Right lobe of liver (tissue), 6 donors: Measurements from ENCODE around the gene DVL1. TPM values are rescaled to one million over a fixed set of nuclear protein-coding genes. Genes with fewer than 3 reads are reported as not detected.

ENCODE experiments used
- ATAC-seq, 4 donors: fragments of 200-7000 bp; cut with Tn5 transposase; one replicate each; pipeline ENCODE4 v1.9.1; 2020; ENCODE audit warnings: mild to moderate bottlenecking in 4 of 4, moderate library complexity in 4 of 4
- DNase-seq, 3 donors: peaks; one replicate each; pipeline ENCODE4 v3.0.0-alpha.2; 2020
- H3K27ac ChIP-seq, 3 donors: fragments of 200-600 bp; one replicate each; pipeline ENCODE4 v1.8.0; 2022
- H3K27me3 ChIP-seq, 2 donors: fragments of 200-600 bp; one replicate each; pipeline ENCODE4 v1.8.0; 2022
- H3K36me3 ChIP-seq, 4 donors: fragments of 200-600 bp; sonication (generic) in 1 of 4; one replicate each; pipeline versions ENCODE4 v1.5.1 to v1.8.0; 2017 to 2022; ENCODE audit warnings: control low read depth in 1 of 4
- H3K4me1 ChIP-seq, 4 donors: fragments of 200-600 bp; sonication (generic) in 1 of 4; one replicate each; pipeline versions ENCODE4 v1.5.1 to v1.8.0; 2017 to 2022; ENCODE audit warnings: control low read depth in 1 of 4
- H3K4me3 ChIP-seq, 3 donors: fragments of 200-600 bp; one replicate each; pipeline ENCODE4 v1.8.0; 2022
- H3K9me3 ChIP-seq, 4 donors: fragments of 200-600 bp; sonication (generic) in 1 of 4; one replicate each; pipeline versions ENCODE4 v1.5.1 to v1.8.0; 2017 to 2022; ENCODE audit warnings: control low read depth in 1 of 4
- CTCF ChIP-seq, 4 donors: fragments of 200-600 bp in 3 of 4; fragments of 450-650 bp in 1 of 4; IDR thresholded peaks; one replicate each; pipeline versions ENCODE4 v1.5.1 to v1.8.0; 2016 to 2022; ENCODE audit warnings: antibody characterized with exemption in 4 of 4, mild to moderate bottlenecking in 2 of 4
- POLR2A ChIP-seq: fragments of 450-650 bp; IDR thresholded peaks from one replicate; pipeline ENCODE4 v1.6.1; 2017; ENCODE audit warnings: antibody characterized with exemption, mild to moderate bottlenecking
- WGBS: methylation state at CpG from one replicate; pipeline ENCODE4 v1.1.6; 2018; ENCODE audit warnings: low coverage, low lambda C conversion rate; ENCODE audit not compliant: insufficient coverage; ENCODE audit errors: missing lambda C conversion rate; 5-methylcytosine and 5-hydroxymethylcytosine counted together
- intact Hi-C, 2 donors: fragments of 100-400 bp; cut with DNase I; formaldehyde crosslinking; loops; one replicate each; pipeline versions ENCODE4 v1.11.2 to v1.14.1; 2022
- total RNA-seq, 6 experiments: library from RNA; depleted of rRNA in 2 of 6; stranded (reverse); fragments of >200 nt in 2 of 6; fragmentation: NEBNext Ultra II Directional in 3 of 6; extraction: Animal tissue kit (Norgen Biotek cat#: 25700) in 3 of 6; gene quantifications; one replicate each; pipeline versions ENCODE4 v1.1.0 to v1.2.4, GENCODE V29; 2016 to 2023
- donor health status: DM: no; HTN: yes; CAD: no.
- donor health status: DM: no; HTN: no; CAD: no.
- donor health status: DM: no; HTN: no; CAD: no.
- donor health status: DM: no; HTN: yes; CAD: no.
- donor health status: DM: no; HTN: yes; CAD: no.

DVL1 gene
- total RNA-seq, 6 experiments from 2014 or later = 32.7 to 54.6 (median 41.2) TPM

GRCh38 chr1:1340185-1340584 is 9.0 kb downstream of the DVL1 start:
- H3K9me3 ChIP-seq = no peaks in the 10 kb centered on the region
- WGBS = 90% methylated on average over 10 of the region's 23 CpGs
- peaks cover 0 to 18% (median 2%) of the 10 kb centered on the region in 4 donors for H3K36me3 ChIP-seq
- no peak overlapping the region for H3K27ac ChIP-seq
- no peaks in the 10 kb centered on the region for H3K27me3 ChIP-seq
- peaks cover 0 to 21% (median 12%) of the 10 kb centered on the region in 4 donors for H3K4me1 ChIP-seq
- DNase-seq (no peak), ATAC-seq (no peak)
- no peak overlapping the region for H3K4me3 ChIP-seq
- intact Hi-C loops = no loop called here
- TF ChIP-seq POLR2A (no peak), CTCF (IDR thresholded peaks at IDR 0.05) (no peak)

DNA sequence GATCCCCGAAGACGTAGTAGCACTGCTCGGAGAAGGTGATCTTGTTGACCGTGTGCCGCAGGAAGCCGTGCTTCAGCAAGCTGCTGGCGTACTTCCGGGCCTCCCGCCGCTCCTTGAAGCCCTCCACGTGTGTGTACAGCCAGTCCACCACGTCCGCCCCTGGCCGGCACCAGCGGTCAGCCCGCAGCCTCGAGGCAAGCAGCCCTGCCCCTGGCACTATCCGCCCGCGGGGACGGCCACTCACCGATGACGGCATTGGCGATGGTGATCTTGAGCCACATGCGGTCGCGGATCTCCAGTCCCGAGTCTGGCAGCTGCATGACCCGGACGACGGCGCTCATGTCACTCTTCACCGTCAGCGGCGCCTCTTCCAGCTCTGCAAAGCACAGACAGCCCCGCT is 10.9 kb downstream of the DVL1 start:
- H3K27me3 ChIP-seq = no peaks in the 10 kb centered on the region
- peaks cover 0 to 18% (median 2%) of the 10 kb centered on the region in 4 donors for H3K36me3 ChIP-seq
- H3K4me1 ChIP-seq = peaks cover 0 to 2% (median 0%) of the 10 kb centered on the region in 4 donors
- H3K9me3 ChIP-seq = no peaks in the 10 kb centered on the region
- DNase-seq = no peak
- no CpG with 5 or more reads among the region's 36 CpGs for WGBS
- H3K4me3 ChIP-seq = no peak overlapping the region
- TF ChIP-seq POLR2A (no peak), CTCF (IDR thresholded peaks at IDR 0.05) (no peak)
- no peak overlapping the region for H3K27ac ChIP-seq
- no peak for ATAC-seq
- intact Hi-C loops = no loop called here

GRCh38 chr1:1337793-1338147 is 11.4 kb downstream of the DVL1 start:
- no peaks in the 10 kb centered on the region for H3K4me1 ChIP-seq
- TF ChIP-seq POLR2A = no peak
- TF ChIP-seq CTCF (IDR thresholded peaks at IDR 0.05) = no peak
- intact Hi-C loops = no loop called here
- DNase-seq (no peak), ATAC-seq (peak in 3 of 4 donors; percentile 8 to 42 (median 18))
- no peak overlapping the region for H3K27ac ChIP-seq
- peaks cover 0 to 18% (median 2%) of the 10 kb centered on the region in 4 donors for H3K36me3 ChIP-seq
- 55% methylated on average over 2 of the region's 18 CpGs for WGBS
- H3K27me3 ChIP-seq = no peaks in the 10 kb centered on the region
- H3K9me3 ChIP-seq = no peaks in the 10 kb centered on the region
- no peak overlapping the region for H3K4me3 ChIP-seq

DNA sequence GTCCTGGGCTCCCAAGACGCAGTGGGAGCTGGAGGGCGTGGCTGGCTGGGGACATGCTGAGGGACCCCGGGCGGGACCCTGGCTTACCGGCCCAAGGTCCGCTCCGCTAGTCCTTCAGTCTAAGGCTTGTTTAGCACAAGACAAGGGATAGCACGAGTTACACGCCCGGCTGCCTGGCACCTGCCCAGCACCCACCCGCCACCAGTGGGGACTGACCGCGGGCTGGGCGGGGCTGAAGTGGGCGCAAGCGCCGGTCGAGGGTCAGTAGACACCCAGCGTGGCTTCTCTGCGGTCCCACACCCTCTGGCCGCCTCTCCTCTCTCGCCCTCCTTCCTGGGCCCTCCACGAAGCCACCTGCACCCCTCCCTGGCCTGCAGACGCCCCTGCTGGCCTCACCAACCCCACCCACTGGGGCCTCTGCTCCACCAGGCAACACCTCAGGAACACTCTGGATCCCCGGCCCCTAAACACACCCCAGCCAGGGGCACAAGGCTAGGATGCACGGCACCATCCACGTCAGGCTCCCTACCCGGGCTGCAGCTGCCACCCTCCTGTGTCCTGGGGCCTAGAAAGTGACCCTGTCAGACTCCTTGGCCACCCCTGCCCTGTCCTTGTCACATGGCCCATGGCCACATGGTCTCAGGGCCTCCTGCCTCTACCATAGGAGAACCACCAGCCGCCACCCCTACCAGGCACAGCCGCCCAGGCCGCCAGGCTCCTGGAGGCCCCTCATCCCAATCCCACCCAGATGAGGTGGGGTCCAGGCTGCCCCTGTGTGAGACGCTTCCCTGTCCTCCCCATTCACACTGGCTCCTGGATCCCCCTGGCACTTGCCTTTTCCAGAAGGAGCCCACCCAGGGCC is 12.1 kb downstream of the DVL1 start:
- 72% methylated on average over 5 of the region's 32 CpGs for WGBS
- intact Hi-C loops = no loop called here
- H3K36me3 ChIP-seq = peaks cover 0 to 18% (median 2%) of the 10 kb centered on the region in 4 donors
- no peak for TF ChIP-seq POLR2A
- TF ChIP-seq CTCF (IDR thresholded peaks at IDR 0.05) = no peak
- no peak for DNase-seq
- ATAC-seq = no peak
- peaks cover 0 to 5% (median 0%) of the 10 kb centered on the region in 4 donors for H3K4me1 ChIP-seq
- no peaks in the 10 kb centered on the region for H3K9me3 ChIP-seq
- no peak overlapping the region for H3K4me3 ChIP-seq
- no peaks in the 10 kb centered on the region for H3K27me3 ChIP-seq
- H3K27ac ChIP-seq = no peak overlapping the region
